Body of pancreas (tissue), 4 donors: Measurements from ENCODE around the gene RBM47. TPM values are rescaled to one million over a fixed set of nuclear protein-coding genes. Genes with fewer than 3 reads are reported as not detected.
A peak's percentile ranks its signal among the peaks of the same experiment; 100 is the strongest.

Experiments used
- ATAC-seq: fragments of 150-250 bp; one replicate; pipeline ENCODE4 v1.9.1; 2016
- DNase-seq, 4 donors: peaks; one replicate each; pipeline ENCODE4 v3.0.0-alpha.2; 2019
- H3K27ac ChIP-seq, 4 donors: fragments of 200-600 bp; sonication (generic); 1 replicate in 3 of 4; 2 replicates in 1 of 4; pipeline versions ENCODE4 v1.5.1 to v1.6.1; 2016 to 2019; ENCODE audit warnings: mild to moderate bottlenecking in 1 of 4, mixed read lengths in 1 of 4, moderate library complexity in 1 of 4
- H3K27me3 ChIP-seq, 2 donors: fragments of 200-600 bp; sonication (generic); one replicate each; pipeline ENCODE4 v1.6.0; 2016; ENCODE audit warnings: mild to moderate bottlenecking in 1 of 2
- H3K36me3 ChIP-seq, 2 donors: fragments of 200-600 bp; sonication (generic); replicated peaks in 1 of 2; 2 replicates each; pipeline ENCODE4 v1.5.1; 2016; ENCODE audit warnings: low read depth in 2 of 2; ENCODE audit not compliant: insufficient read depth in 1 of 2
- H3K4me1 ChIP-seq: fragments of 200-600 bp; sonication (generic); one replicate; pipeline ENCODE4 v1.6.0; 2016
- H3K4me3 ChIP-seq, 2 donors: fragments of 200-600 bp; sonication (generic); 1 replicate in 1 of 2; 2 replicates in 1 of 2; pipeline ENCODE4 v1.5.1; 2016 to 2019
- H3K9me3 ChIP-seq, 3 donors: fragments of 200-600 bp; sonication (generic); 1 replicate in 2 of 3; 2 replicates in 1 of 3; pipeline ENCODE4 v1.5.1; 2016
- CTCF ChIP-seq, 7 experiments: fragments of 450-650 bp in 4 of 7; fragments of 200-600 bp in 3 of 7; sonication (generic) in 3 of 7; IDR thresholded peaks; one replicate each; pipeline ENCODE4 v1.5.1; 2016 to 2019; ENCODE audit warnings: antibody characterized with exemption in 7 of 7
- POLR2A ChIP-seq, 3 donors: fragments of 450-650 bp; IDR thresholded peaks; one replicate each; pipeline ENCODE4 v1.6.1; 2016; ENCODE audit warnings: antibody characterized with exemption in 3 of 3, mild to moderate bottlenecking in 2 of 3
- WGBS, 2 donors: methylation state at CpG; one replicate each; pipeline ENCODE4 v1.1.5; 2017; 5-methylcytosine and 5-hydroxymethylcytosine counted together
- intact Hi-C: fragments of 100-400 bp; cut with DNase I; formaldehyde crosslinking; loops from one replicate; pipeline ENCODE4 v1.15.1; 2023
- total RNA-seq, 2 donors: library from RNA; depleted of rRNA; stranded (reverse); fragments of >200 nt; gene quantifications; one replicate each; pipeline ENCODE4 v1.1.0, GENCODE V29; 2016

RBM47 gene
- total RNA-seq, 2 donors from 2014 or later, result 79.9 to 99.5 TPM

GRCh38 chr4:40550948-40551462 is 78.7 kb downstream of the RBM47 start:
- Histone ChIP-seq H3K4me1 (peaks cover 55% of the 10 kb centered on the region), H3K36me3 (no peaks in the 10 kb centered on the region), H3K9me3 (no peaks in the 10 kb centered on the region), H3K4me3 (no peak overlapping the region), H3K27me3 (no peaks in the 10 kb centered on the region), H3K27ac (peak overlapping the region; percentile 74 to 91 (median 80))
- DNase-seq (peak; percentile 53 to 80 (median 69)), ATAC-seq (peak; percentile 79)
- intact Hi-C loops, result no loop called here
- TF ChIP-seq CTCF (IDR thresholded peaks at IDR 0.05), result peak; percentile 29 to 75 (median 68)
- TF ChIP-seq POLR2A (IDR thresholded peaks at IDR 0.05), result peak in 2 of 3 donors; percentile 34 to 41
- WGBS, 2 donors, result 1 to 6% methylated on average over 5 of the region's 5 CpGs

GRCh38 chr4:40550196-40550595 is 79.5 kb downstream of the RBM47 start:
- H3K27ac ChIP-seq, result peak overlapping the region; percentile 53 to 91 (median 80)
- H3K4me1 ChIP-seq, result peaks cover 60% of the 10 kb centered on the region
- intact Hi-C loops, result no loop called here
- TF ChIP-seq POLR2A (IDR thresholded peaks at IDR 0.05) (no peak), CTCF (IDR thresholded peaks at IDR 0.05) (no peak)
- ATAC-seq (no peak), DNase-seq (no peak)
- no peaks in the 10 kb centered on the region for H3K27me3 ChIP-seq
- H3K36me3 ChIP-seq, result no peaks in the 10 kb centered on the region
- 59 to 66% methylated on average over 5 of the region's 5 CpGs for WGBS, 2 donors
- H3K4me3 ChIP-seq, result no peak overlapping the region
- no peaks in the 10 kb centered on the region for H3K9me3 ChIP-seq

GRCh38 chr4:40548256-40548655 is 81.4 kb downstream of the RBM47 start:
- H3K4me3 ChIP-seq, result no peak overlapping the region
- no peaks in the 10 kb centered on the region for H3K27me3 ChIP-seq
- no peak for DNase-seq
- TF ChIP-seq POLR2A (IDR thresholded peaks at IDR 0.05), result no peak
- TF ChIP-seq CTCF (IDR thresholded peaks at IDR 0.05), result no peak
- no peak for ATAC-seq
- H3K27ac ChIP-seq, result peak overlapping the region in 3 of 4 donors; percentile 38 to 70 (median 61)
- 74 to 85% methylated on average over 11 of the region's 11 CpGs for WGBS, 2 donors
- intact Hi-C loops, result no loop called here
- peaks cover 60% of the 10 kb centered on the region for H3K4me1 ChIP-seq
- no peaks in the 10 kb centered on the region for H3K9me3 ChIP-seq
- H3K36me3 ChIP-seq, result no peaks in the 10 kb centered on the region

- intact Hi-C loops, result no loop called here
- DNase-seq, result no peak
- H3K4me3 ChIP-seq, result no peak overlapping the region
- ATAC-seq, result no peak
- no peaks in the 10 kb centered on the region for H3K36me3 ChIP-seq
- 94 to 97% methylated on average over 2 of the region's 2 CpGs for WGBS, 2 donors
- peaks cover 58% of the 10 kb centered on the region for H3K4me1 ChIP-seq
- TF ChIP-seq CTCF (IDR thresholded peaks at IDR 0.05) (no peak), POLR2A (IDR thresholded peaks at IDR 0.05) (no peak)
- H3K27ac ChIP-seq, result peak overlapping the region in 3 of 4 donors; percentile 61 to 70 (median 62)
- H3K27me3 ChIP-seq, result no peaks in the 10 kb centered on the region
- H3K9me3 ChIP-seq, result no peaks in the 10 kb centered on the region
Observed at GRCh38 chr4:40547789-40548132, 81.9 kb downstream of the RBM47 start.
